ENCODE results near the gene PHACTR1.

DNA sequence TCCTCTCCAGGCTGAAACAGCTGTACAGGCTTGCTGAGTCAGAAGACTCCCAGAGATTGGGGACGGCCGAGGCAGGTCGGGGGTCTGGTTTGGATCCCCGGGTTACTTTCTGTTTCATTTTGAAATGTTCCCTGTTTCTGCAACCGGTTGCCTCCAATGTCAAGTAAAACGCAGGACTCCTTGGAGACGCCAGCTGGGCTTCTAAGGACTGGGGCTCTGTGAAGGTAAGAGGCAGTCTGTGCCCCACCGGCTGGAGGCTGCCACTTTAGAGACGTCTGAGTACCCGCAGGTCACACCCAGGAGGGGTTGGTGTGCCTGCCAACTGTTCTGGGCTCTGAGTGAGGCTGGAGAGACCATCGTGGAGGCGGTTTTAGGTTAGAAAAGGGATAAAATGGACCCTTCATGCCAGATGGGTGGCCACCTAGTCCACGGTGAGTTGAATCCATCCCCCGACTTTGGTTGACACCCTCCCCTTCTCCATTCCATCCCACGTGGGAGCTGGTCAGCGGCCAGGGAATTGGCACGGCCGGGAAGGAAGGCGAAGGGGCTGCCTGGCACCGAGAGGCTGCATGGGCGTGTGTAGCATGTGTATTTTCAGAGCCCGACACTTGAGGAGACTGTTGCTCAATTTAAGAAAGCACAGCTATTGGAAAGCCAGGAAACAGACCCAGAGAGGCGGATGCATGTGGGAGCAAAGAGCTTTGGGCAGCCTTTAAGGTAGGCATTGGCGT, 240.9 kb downstream of the PHACTR1 start:
- no peak for TF ChIP-seq ZNF445 (CRISPR knock-in tag; IDR thresholded peaks at IDR 0.05; ENCODE audit: low read depth)
- no peak for TF ChIP-seq BRCA1 (IDR thresholded peaks at IDR 0.05)
- no peak for TF ChIP-seq BRCA1 (CRISPR knock-in tag; IDR thresholded peaks at IDR 0.05)
- TF ChIP-seq CXXC5 (CRISPR knock-in tag; IDR thresholded peaks at IDR 0.05): no peak
- no peak for TF ChIP-seq GTF2F1 (IDR thresholded peaks at IDR 0.05; ENCODE audit: low read depth, low read length)
- TF ChIP-seq, protein P1, sequence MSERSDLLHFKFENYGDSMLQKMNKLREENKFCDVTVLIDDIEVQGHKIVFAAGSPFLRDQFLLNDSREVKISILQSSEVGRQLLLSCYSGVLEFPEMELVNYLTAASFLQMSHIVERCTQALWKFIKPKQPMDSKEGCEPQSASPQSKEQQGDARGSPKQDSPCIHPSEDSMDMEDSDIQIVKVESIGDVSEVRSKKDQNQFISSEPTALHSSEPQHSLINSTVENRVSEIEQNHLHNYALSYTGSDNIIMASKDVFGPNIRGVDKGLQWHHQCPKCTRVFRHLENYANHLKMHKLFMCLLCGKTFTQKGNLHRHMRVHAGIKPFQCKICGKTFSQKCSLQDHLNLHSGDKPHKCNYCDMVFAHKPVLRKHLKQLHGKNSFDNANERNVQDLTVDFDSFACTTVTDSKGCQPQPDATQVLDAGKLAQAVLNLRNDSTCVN (CRISPR knock-in tag; IDR thresholded peaks at IDR 0.05): no peak
- TF ChIP-seq JUND (IDR thresholded peaks at IDR 0.05; ENCODE audit: borderline replicate concordance, low read depth, low read length): no peak
- no peak for TF ChIP-seq JUND (tag; IDR thresholded peaks at IDR 0.05; ENCODE audit: borderline replicate concordance, low read depth, low read length)
